Neural progenitor cell (in vitro differentiated cells): ENCODE results near the gene PPM1L.

ENCODE experiments used
- CTCF ChIP-seq: fragments of 200-600 bp; sonication (generic); IDR thresholded peaks from 2 replicates; pipeline ENCODE4 v1.5.1; 2017; ENCODE audit warnings: antibody characterized with exemption, mild to moderate bottlenecking
- EZH2 ChIP-seq: fragments of 200-600 bp; sonication (generic); IDR thresholded peaks from 2 replicates; pipeline ENCODE4 v1.6.1; 2017; ENCODE audit warnings: antibody characterized with exemption, mild to moderate bottlenecking, moderate library complexity
- EZH2phosphoT487 ChIP-seq: fragments of 200-600 bp; sonication (generic); IDR thresholded peaks from 2 replicates; pipeline ENCODE4 v1.6.1; 2017; ENCODE audit warnings: antibody characterized with exemption

GRCh38 chr3:160812304-160812703 is 56.3 kb downstream of the PPM1L start:
- TF ChIP-seq CTCF (no peak), EZH2phosphoT487 (no peak), EZH2 (no peak)
